DMS 273 (cell line): ENCODE measurements around the gene GALNT2.
A peak's percentile ranks its signal among the peaks of the same experiment; 100 is the strongest.

ENCODE experiments used
- DNase-seq: peaks from one replicate; lab custom pipeline; 2025; ENCODE audit not compliant: unreplicated experiment; lab: John Stamatoyannopoulos, UW

The GALNT2 gene

DNA sequence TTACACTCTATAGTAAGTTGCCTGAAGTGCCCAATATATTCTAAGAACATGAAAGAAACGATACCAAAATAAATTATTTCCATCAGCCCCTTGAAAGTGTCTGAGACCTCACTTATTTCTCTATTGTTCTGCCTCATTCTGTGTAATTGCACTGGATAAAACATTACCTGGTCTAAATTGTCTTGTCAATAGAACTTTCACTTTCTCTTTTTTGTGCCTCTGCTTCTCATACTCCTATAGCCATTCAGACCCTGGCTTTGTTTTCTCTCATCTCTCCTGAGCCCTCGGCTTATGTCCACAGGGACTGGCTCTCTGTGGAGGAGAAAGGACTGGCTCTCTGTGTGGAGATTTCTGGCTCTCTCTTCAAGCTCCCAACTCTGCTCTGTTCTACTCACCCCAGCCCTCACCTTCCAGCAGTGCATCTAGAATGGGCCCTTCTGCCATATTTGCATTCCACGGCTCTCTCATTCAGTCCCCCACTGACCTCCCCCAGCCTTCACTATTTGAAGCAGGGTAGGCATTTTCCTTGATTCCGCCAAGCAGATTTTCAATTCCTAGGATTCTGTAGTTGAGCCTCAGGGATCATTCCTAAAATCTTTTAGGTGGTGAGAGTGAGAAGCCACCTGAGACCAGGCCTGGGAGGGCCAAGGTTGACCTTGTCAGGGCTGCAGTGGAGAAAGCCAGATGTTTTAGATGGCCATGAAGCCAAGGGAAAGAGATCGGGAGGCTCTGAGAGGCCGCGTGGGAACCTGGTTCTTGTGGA, 15.9 kb upstream of the GALNT2 start:
- DNase-seq: no peak

GRCh38 chr1:230052018-230052417, 15.0 kb upstream of the GALNT2 start:
- DNase-seq: no peak

DNA sequence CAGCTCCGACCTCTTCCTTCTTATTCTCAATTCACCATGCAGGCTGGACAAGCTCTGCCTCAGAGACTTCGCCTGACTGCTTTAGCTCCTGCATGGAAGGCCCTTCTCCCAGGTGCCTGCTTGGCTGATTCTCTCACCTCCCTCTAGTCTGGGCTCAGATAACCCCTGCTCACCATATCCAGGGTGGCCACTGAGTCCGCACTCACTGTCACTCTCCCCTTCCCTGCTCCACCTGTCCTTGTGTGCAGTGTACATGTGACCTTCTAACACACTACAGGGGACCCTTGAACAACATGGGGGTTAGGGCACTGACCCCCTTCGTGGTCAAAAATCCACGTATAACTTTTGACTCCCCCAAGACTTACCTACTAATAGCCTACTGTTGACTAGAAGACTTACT, 14.4 kb upstream of the GALNT2 start:
- no peak for DNase-seq

DNA sequence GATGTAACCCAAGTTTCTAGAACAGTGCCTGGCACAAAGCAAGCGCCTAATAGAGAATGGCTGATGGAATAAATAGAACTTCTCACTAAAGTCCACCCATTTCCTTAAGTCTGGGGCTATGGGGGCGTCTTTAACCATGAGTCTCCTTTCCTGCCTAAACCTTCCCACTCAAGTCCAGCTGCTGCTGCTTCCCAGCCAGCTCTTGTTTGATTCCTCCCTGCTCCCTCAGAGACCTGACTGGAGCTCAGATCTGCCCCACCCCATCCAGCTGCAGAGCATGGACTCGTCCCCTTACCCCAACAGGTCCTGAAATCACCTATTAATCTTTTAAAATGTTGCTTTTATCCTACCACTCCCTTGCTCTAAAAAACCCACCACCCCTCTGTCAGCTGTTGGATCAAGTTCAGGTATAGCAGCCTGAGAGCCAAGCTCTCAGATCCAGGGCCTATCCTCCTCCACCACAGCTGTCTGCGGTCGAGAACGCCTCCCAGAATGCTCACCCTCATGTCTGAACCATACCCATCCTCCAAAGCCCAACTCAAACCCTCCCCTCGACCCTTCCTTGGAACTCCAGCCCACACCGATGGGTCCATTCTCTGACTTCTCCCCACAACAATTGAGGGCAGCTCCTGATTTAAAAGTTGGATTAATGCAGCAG, 12.8 kb upstream of the GALNT2 start:
- DNase-seq: no peak

DNA sequence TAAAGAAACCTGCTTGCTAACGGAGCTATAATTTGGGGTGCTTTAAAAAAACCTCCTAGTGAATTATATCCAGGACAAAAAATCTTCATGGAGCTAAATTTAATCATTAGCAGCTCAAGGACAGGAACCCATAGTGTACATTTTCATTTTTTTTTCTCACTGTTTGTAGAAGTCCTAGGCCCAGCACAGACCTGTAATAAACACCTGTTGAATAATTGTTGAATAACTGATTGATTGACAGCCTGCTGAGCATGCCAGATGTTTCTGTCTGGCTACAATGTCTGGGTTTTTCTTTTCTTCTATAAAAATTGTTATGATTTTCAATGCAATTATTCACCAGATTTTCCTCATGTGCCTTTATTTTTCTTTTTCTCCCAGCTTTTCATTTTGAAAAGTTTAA, 10.9 kb upstream of the GALNT2 start:
- no peak for DNase-seq

- no peak for DNase-seq
These were observed 9.9 kb upstream of the GALNT2 start for GRCh38 chr1:230057100-230057499.

GRCh38 chr1:230057681-230058565, 9.1 kb upstream of the GALNT2 start:
- no peak for DNase-seq

DNA sequence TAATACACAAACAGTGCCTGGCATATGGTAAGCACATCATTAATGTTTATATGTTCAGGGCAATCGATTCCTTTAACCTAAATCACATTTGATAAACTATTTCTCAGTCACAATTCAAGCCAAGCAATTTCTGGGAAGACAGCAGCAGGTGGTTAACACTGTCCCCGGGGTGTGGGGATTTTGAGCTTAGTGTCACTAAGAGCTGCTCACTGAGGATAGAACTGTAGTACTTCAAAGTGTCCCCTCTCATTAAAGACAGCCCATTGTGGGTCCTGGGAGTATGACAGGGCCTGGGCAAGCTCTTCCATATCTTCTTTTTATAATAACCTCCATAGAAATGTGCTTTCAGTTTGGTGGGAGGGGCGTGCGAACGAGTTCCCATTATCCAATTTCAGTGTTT, 8.4 kb upstream of the GALNT2 start:
- DNase-seq: no peak

- DNase-seq: no peak
These were observed 5.2 kb upstream of the GALNT2 start for GRCh38 chr1:230061801-230062200.

GRCh38 chr1:230062521-230062920, 4.5 kb upstream of the GALNT2 start:
- no peak for DNase-seq

DNA sequence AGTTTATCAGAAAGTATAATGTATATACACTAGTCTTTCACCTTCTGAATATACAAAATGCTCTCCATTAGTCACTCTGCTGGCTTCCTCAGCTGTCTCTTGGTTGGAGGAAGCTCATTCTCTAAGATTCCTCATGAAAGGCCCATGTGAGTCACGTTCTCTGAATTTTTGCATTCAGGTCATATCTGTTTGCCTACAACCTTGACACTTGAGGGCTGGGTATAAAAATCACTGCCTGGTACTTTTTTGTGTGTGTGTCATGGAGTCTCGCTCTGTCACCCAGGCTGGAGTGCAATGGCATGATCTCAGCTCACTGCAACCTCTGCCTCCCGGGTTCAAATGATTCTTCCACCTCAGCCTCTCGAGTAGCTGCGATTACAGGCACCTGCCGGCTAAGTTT, 2.8 kb upstream of the GALNT2 start:
- DNase-seq: no peak

GRCh38 chr1:230065161-230065560, 1.9 kb upstream of the GALNT2 start:
- DNase-seq: no peak

DNA sequence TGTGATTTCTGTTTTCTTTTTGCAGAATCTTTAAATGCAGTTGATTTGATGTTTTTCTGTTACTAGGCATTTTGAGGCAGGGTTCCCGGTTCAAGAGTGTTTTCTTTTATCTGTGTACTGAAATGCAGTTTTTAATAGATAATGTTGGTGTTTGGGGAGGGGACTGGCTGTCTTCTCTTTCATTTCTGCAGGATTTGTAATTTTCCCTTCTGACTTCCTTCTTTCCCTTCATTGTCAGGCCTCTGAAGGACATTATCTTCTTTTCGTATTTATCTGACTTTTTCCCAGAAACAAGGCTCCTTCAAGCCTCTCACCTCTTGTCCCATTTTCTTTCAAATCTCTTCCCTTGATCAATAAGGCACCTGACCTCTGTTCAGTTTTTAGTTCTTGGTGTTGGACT, 1.5 kb upstream of the GALNT2 start:
- no peak for DNase-seq

DNA sequence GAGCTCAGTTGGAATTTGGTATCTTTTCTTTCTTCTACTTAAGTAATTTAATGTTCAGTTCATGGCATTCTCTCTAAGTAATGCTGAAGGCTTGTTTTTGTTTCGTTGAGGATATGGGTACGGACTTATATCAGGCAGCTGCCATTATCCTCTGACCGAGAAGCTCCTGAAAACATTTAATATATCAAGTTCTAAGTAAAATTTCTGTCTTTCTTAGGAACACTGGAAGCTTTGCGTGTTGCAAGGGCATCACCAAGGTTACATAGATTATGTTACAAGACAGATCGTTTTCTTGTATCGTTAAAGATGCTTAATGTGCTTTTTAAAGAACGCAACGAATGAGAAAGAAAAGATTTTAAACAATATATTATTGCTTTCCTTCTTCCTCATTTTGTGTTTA, 1.0 kb upstream of the GALNT2 start:
- DNase-seq: no peak

DNA sequence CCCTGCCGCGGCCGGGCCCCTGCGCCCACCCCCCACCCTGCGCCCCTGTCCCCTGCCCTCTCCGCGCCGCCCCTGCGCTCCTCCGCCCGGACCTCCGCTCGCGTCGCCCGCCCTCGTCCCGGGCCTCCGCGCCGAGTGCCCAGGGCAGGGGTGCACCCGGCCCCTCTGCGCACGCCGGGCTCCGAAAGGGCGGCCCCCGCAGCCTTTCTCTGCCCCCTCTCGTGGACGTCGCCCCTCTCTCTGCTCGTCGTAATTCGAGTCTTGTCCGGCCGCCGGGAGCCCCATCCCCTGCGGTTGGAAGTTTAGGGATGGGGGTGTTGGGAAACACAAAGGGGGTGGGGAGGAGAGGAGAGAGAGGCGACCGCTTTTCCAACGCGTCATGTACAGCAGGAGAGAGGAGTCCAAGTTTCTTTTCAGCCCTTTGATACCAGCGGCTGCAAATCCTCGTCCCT, 407 bp downstream of the GALNT2 start:
- DNase-seq: peak; percentile 73

DNA sequence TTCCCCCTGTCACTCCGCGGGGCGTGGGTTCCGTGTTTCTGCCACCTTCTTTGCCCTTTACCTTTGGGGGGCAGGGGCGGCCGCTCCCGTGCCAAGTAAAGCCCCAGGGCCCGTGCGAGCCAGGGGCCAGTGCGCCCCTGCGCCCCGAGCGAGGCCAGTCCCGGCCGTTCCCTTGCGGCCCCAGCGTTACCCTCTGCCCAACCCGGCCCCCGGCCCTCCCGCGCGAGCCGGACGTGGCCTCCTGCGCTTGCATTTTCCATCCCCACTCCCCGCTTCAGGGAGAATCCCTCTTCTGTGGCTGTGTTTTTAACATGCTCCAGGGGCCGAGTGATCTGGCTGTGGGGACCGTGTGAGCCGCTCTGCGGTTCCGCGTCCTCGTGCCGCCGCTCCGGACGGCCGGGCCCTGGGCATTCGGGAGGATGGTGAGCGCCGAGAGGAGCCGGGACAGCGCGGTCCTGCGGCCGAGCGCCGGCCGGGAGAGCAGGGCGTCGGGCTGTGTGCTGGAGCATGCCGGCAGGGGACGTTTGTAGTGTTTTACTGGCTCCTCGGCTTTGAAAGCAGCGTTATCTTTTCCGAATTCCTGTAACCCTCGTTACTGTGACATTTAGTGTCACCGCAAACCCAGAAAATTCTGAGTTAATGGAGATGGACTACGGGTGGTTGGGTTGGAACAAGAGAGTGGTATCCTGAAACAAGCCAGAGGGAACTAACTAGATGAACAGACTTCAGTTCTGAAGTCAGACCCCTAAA, 1.0 kb downstream of the GALNT2 start:
- DNase-seq: peak; percentile 58

GRCh38 chr1:230068621-230068873, 1.5 kb downstream of the GALNT2 start:
- DNase-seq: no peak

DNA sequence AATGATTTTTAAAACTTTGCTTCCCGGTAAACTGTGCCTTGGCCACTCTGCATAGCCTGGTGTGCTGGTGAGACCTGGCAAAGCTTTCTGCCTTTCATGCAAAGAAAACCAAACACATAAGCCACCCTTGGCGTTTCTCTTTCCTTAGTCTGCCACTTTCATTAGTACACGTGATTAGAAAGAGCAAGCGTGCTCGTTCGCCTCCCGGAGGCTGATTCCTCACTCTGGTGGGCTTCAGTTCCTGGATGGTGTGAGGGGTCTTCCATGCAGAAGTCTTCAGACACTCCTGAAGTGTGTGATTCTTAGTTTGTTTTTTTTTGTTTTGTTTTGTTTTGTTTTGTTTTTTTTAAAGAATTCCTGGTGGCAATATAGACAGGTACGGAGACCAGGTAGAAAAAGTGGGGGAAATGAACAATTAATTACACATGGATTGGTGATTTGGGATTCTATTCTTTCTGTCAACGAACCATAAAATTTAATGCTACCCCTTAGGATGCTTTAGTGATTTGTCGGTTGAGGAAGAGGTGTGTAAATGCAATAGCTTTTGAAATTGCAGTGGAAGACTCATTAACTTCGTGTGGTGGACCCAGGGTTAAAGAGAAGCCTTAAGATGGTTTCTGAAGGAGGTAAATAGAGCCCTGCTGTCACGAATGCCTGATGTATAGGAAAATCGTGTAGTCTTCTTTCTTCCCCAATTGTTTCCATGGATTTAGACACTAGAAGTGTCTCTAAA, 2.1 kb downstream of the GALNT2 start:
- peak; percentile 48 for DNase-seq

DNA sequence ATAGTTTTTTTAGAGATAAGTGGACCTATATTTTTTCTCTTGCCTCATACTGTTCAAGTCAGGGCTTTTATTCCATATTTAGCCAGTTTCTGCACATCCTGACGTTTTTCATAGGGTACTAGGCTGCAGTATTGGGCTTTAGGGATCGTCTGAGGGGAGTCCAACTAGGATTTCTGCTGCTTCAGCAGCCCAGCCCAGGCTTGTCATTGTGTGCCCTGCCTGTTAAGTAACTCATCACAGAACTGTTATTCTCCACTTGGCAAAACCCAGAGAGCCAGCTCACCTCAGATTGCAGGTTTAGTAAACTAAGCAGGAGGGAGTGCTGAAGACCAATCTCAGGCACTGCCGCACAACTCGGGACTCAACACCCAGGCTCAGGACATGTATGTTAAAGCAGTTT, 2.8 kb downstream of the GALNT2 start:
- DNase-seq: no peak

DNA sequence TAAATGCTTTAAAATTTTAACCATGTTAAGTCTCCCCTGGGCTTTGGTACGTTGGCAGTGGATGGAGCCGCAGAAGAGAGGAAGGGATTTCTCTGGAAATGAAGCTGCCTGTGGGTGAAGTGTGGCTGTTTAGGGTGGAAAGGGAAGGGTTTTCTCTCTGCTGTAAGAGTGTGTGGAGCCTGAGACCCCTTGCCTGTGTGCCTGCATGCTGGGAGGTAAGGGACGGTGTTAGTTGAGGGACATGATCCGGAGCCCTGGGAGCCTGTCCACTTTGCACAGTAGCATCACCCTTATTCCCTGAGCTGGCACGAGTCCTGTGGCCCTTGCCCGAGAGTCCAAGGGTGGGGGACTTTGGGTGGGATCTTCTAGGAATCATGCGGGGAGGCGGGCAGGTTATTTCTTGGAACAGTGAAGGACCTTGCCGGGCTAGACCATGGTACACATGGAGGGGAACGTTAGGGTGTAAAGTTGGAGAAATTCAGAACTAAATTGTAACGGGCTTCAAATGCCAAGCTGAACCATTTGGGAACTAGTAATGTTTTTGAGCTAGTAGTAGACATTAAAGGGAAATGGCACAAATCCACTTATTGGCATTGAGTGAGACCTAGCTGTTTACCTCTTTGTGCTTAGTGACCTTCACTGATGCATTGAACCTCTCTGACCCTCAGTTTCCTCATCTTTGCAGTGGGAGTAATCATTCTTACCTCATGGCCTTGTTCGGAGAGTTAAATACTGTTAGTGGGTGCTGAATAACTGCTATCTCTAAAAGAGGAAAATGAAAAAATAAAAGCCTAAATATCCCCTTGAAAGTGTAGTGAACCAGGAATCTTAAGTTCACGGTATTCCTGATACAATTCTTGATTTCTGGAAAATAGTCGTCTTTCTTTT, 3.5 kb downstream of the GALNT2 start:
- DNase-seq: no peak
